WTC11 (cell line): ENCODE results near the gene TMIGD1. TPM values are rescaled to one million over a fixed set of nuclear protein-coding genes. Genes with fewer than 3 reads are reported as not detected.

ENCODE experiments used
- ATAC-seq: fragments of 200-7000 bp; cut with Tn5 transposase; 2 replicates; pipeline ENCODE4 v1.10.0; 2021; ENCODE audit warnings: mild to moderate bottlenecking, moderate library complexity
- CTCF ChIA-PET: fragments of 300-600 bp; sonication (Branson Sonifier 250); formaldehyde crosslinking; loops from one replicate; lab custom pipeline; 2021; ENCODE audit warnings: antibody characterized with exemption; lab: Charles Lee
- POLR2A ChIA-PET: fragments of 350-600 bp; sonication (Branson Sonifier 250); formaldehyde crosslinking; loops from one replicate; lab custom pipeline; 2021; ENCODE audit warnings: antibody characterized with exemption; lab: Charles Lee
- DNase-seq: peaks from one replicate; pipeline ENCODE4 v3.0.0; 2021; ENCODE audit warnings: low spot score
- H3K27ac Mint-ChIP-seq: 2 replicates; pipeline ENCODE4 v1.8.0; 2021; ENCODE audit warnings: mixed read lengths
- H3K27me3 Mint-ChIP-seq: 2 replicates; pipeline ENCODE4 v1.8.0; 2021; ENCODE audit warnings: low read depth, mild to moderate bottlenecking, moderate library complexity, mixed read lengths
- H3K36me3 Mint-ChIP-seq: 2 replicates; pipeline ENCODE4 v1.8.0; 2021; ENCODE audit warnings: mixed read lengths
- H3K4me1 Mint-ChIP-seq: 2 replicates; pipeline ENCODE4 v1.8.0; 2022; ENCODE audit warnings: mixed read lengths
- H3K4me3 Mint-ChIP-seq: 2 replicates; pipeline ENCODE4 v1.8.0; 2021; ENCODE audit warnings: mild to moderate bottlenecking, moderate library complexity, mixed read lengths
- H3K9me3 Mint-ChIP-seq: 2 replicates; pipeline ENCODE4 v1.8.0; 2021; ENCODE audit warnings: mixed read lengths
- AFF4 ChIP-seq: sonication (generic); formaldehyde crosslinking; IDR thresholded peaks from 2 replicates; pipeline ENCODE4 v1.8.1; 2023; ENCODE audit warnings: mild to moderate bottlenecking, missing genetic modification reagents, borderline replicate concordance
- ATF2 ChIP-seq: sonication (generic); formaldehyde crosslinking; IDR thresholded peaks from 2 replicates; pipeline ENCODE4 v1.8.1; 2022; ENCODE audit warnings: low read depth, missing genetic modification reagents, borderline replicate concordance
- CTCF ChIP-seq: fragments of 200-600 bp; IDR thresholded peaks from 2 replicates; pipeline ENCODE4 v1.8.0; 2022; ENCODE audit warnings: antibody characterized with exemption
- KAT7 ChIP-seq: sonication (generic); formaldehyde crosslinking; IDR thresholded peaks from 2 replicates; pipeline ENCODE4 v1.8.1; 2023; ENCODE audit warnings: missing genetic modification reagents, mild to moderate bottlenecking, borderline replicate concordance
- MAX ChIP-seq: sonication (generic); formaldehyde crosslinking; IDR thresholded peaks from 2 replicates; pipeline ENCODE4 v1.8.0; 2022; ENCODE audit warnings: mild to moderate bottlenecking, missing genetic modification reagents
- SMAD4 ChIP-seq: sonication (generic); formaldehyde crosslinking; IDR thresholded peaks from 2 replicates; pipeline ENCODE4 v1.8.0; 2022; ENCODE audit warnings: mild to moderate bottlenecking, missing genetic modification reagents
- TCF7 ChIP-seq: sonication (generic); formaldehyde crosslinking; IDR thresholded peaks from 2 replicates; pipeline ENCODE4 v1.8.0; 2022; ENCODE audit warnings: mild to moderate bottlenecking, low read depth, missing genetic modification reagents, moderate library complexity
- ZNF423 ChIP-seq: fragments of 250-450 bp; sonication (Bioruptor Pico); IDR thresholded peaks from 2 replicates; pipeline ENCODE4 v2.1.2; 2022; ENCODE audit warnings: mild to moderate bottlenecking, moderate library complexity
- ZNF425 ChIP-seq: fragments of 250-450 bp; sonication (Bioruptor Pico); conservative IDR thresholded peaks from 2 replicates; pipeline ENCODE4 v1.9.0; 2021; ENCODE audit warnings: mild to moderate bottlenecking
- total RNA-seq: library from RNA; stranded (reverse); gene quantifications from 3 replicates; pipeline ENCODE4 v1.2.3, GENCODE V29; 2021

Gene TMIGD1
- total RNA-seq, 1 experiment from 2014 or later, result not detected

GRCh38 chr17:30273373-30273772 lies 60.5 kb downstream of the TMIGD1 start:
- H3K27me3 Mint-ChIP-seq, result no peaks in the 10 kb centered on the region
- no peaks in the 10 kb centered on the region for H3K9me3 Mint-ChIP-seq
- POLR2A ChIA-PET, result no interaction called here
- H3K27ac Mint-ChIP-seq, result no peak overlapping the region
- TF ChIP-seq TCF7 (CRISPR knock-in tag) (no peak), CTCF (no peak), ZNF425 (CRISPR knock-in tag) (no peak)
- TF ChIP-seq, all 79 proteins: peak for 0
- Mint-ChIP-seq H3K36me3 (peaks cover 44% of the 10 kb centered on the region), H3K4me1 (peaks cover 3% of the 10 kb centered on the region; the same call in 1 of the 2 replicates), H3K4me3 (no peak overlapping the region)
- CTCF ChIA-PET, result interaction anchor here (1.0 kb wide), 1 partner anchor 169 kb away, joined by 4 read pairs; no protein-coding TSS in a partner anchor
- ATAC-seq, result no peak
- DNase-seq, result no peak

- POLR2A ChIA-PET, result no interaction called here
- Mint-ChIP-seq H3K36me3 (peaks cover 45% of the 10 kb centered on the region), H3K27ac (no peak overlapping the region), H3K4me3 (no peak overlapping the region), H3K9me3 (no peaks in the 10 kb centered on the region), H3K27me3 (no peaks in the 10 kb centered on the region), H3K4me1 (peaks cover 3% of the 10 kb centered on the region; the same call in 1 of the 2 replicates)
- DNase-seq, result no peak
- TF ChIP-seq MAX, result no peak
- CTCF ChIA-PET, result interaction anchor here (1.0 kb wide), 1 partner anchor 34 kb away, joined by 3 read pairs; no protein-coding TSS in a partner anchor
- no peak for ATAC-seq
Observed at GRCh38 chr17:30271102-30271501, 62.8 kb downstream of the TMIGD1 start.

- DNase-seq (no peak), ATAC-seq (no peak)
- Mint-ChIP-seq H3K36me3 (peaks cover 42% of the 10 kb centered on the region), H3K9me3 (no peaks in the 10 kb centered on the region), H3K4me1 (peaks cover 3% of the 10 kb centered on the region; the same call in 1 of the 2 replicates), H3K27ac (no peak overlapping the region), H3K27me3 (no peaks in the 10 kb centered on the region), H3K4me3 (no peak overlapping the region)
- POLR2A ChIA-PET, result no interaction called here
- no peak for TF ChIP-seq KAT7 (CRISPR knock-in tag)
- TF ChIP-seq ATF2 (CRISPR knock-in tag), result no peak
- TF ChIP-seq ZNF423 (CRISPR knock-in tag), result no peak
- no peak for TF ChIP-seq AFF4
- no peak for TF ChIP-seq SMAD4 (CRISPR knock-in tag)
- CTCF ChIA-PET, result no interaction called here
Observed at GRCh38 chr17:30267625-30268024, 66.2 kb downstream of the TMIGD1 start.

Other genes starting within 250 kb of the TMIGD1 start
- 22.8 to 24.6 TPM (median 23.8 TPM) in 3 replicates for gene NSRP1, start 217.2 kb downstream of the TMIGD1 start, total RNA-seq
- 0.07 to 0.32 TPM (median 0.13 TPM) in 3 replicates for gene SLC6A4, start 98.4 kb downstream of the TMIGD1 start, total RNA-seq
- gene BLMH, start 42.1 kb downstream of the TMIGD1 start, total RNA-seq, result 63.9 to 67.3 TPM (median 65.3 TPM) in 3 replicates
- gene CPD, start 44.9 kb upstream of the TMIGD1 start, total RNA-seq, result 36.1 to 43.0 TPM (median 40.1 TPM) in 3 replicates
- 37.4 to 41.1 TPM (median 39.3 TPM) in 3 replicates for gene GOSR1, start 143.4 kb upstream of the TMIGD1 start, total RNA-seq